HT-29 (cell line): ENCODE measurements around the gene ASB6. TPM values are rescaled to one million over a fixed set of nuclear protein-coding genes. Genes with fewer than 3 reads are reported as not detected.

ENCODE experiments used
- DNase-seq: peaks from one replicate; pipeline ENCODE4 v3.0.0-alpha.2; 2015; ENCODE audit warnings: low spot score
- total RNA-seq: library from RNA; depleted of rRNA; stranded (reverse); fragments of >200 nt; shearing (Covaris generic); gene quantifications from 2 replicates; pipeline ENCODE4 v1.2.3, GENCODE V29; 2014; rRNA removed

ASB6 gene
- 25.5 and 25.9 TPM in 2 replicates for total RNA-seq

DNA sequence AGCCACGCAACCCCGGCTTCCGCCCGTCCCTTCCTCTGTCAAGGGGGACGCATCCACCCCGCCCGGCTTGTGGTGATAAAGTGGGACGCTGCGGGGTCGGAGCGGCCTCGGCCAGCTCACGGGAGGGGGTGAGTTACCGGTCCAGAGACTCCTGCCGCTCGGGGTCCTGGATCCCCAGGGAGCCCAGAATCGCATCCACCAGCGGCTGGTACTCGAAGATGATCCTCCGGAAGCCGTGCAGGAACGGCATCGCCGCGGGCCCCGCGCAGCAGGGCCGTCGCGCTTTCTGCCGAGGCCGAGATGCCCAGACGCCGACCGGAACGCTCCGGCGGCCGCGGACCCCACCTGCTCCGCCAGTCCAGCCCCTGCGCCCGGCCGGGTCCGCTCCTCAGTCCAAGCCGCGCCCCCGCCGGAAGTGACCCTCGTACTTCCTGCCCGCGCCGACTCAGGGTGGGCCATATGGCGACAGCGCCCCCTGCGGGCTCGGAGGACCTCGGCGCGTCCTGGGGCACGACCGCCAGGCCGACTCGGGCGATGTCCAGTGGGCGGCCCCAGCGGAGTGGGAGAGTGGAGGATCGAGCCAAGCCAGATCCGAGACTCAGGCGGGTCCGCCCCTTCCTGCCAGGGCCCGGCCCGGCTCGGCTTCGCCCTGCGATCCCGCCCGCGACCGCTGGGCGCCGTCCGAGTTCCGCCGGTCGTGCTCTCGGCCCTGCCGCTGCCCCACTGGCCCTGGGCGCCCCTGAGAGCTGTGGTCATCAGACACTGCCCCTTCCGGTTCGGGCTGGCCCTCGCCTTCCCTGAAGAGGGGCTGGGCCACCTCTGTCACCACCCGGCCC lies at the start of gene ASB6:
Gene ASB6, minus strand, starts transcription at position 402 of the 836 bp plus-strand sequence. Its CDS starts 152 bp downstream, at position 250.
- DNase-seq, result peak; percentile 98

DNA sequence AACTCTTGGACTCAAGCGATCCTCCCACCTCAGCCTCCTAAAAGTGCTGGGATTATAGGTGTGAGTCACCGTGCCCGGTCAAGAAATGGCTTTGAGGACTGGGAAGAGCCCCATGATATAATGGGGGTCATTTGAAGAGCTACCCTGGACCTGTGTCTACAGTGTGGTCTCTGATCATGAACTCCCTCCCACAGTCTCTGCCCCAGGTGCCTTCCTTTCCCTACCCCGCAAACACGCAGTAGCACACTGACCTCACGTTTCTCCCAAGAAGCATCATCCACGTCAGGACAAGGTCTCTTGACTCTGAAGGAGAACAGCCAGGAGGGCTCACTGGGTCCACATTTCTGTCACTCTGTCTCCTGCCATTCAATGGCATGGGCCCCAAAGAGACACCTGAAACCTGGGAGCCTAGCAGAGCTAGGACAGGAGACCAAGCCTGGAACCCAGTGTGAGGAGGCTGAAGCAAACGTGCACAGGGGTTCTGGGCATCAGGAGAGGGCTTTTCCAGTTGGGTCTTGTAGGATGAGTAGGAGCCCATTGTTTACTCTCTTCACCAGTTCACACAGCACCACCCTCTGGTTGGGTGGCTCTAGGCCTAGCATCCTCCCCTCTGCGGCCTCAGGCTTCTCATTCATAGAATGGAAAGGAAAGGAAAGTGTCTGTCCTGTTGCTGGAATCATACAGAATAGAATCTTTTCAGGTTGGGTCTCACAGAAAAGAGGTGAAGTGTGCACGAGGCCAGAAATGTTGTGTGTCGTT lies 46.5 kb upstream of the ASB6 start:
- DNase-seq, result peak; percentile 49

- peak; percentile 55 for DNase-seq
These were observed 45.4 kb upstream of the ASB6 start for GRCh38 chr9:129687391-129687790.

DNA sequence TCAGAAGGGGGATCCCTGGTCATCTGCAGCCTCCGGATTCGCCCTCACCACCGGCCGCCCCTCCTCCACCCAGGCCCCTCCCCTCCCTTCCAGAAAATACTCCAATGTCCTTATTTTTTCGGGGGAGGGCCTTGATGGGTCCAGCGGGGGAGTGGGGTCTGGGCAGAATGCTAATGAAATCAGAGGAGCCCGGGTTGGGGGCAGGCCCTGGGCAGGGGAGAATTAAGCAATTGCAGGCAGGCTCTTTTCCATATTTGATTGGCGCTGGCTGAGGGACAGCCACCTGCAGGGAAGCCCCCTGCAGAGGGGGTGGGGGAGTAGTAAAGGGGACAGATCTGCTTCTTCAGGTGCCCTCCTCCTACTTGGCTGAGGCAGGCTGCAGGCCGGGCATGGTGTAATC lies 44.8 kb upstream of the ASB6 start:
- DNase-seq, result no peak

DNA sequence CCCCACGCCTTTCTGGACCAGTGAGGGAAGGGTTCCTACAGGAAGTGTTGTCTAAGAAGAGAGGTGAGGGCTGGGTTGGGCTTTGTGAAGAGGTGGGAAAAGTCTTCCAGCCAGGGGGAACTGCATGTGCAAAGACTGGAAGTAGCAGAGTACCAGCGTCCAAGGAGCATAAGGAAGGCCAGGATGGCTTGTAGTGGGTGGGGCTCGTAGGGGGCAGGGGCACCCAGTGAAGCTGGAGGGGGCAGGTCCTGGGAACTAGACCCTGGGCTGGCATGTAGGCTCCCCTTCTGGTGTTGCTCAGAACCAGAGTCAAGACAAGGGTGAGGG lies 43.9 kb upstream of the ASB6 start:
- DNase-seq, result no peak

GRCh38 chr9:129685220-129685932 lies 43.4 kb upstream of the ASB6 start:
- DNase-seq, result peak; percentile 12

- DNase-seq, result peak; percentile 78
These were observed 40.4 kb upstream of the ASB6 start for GRCh38 chr9:129682381-129682780.

GRCh38 chr9:129681924-129682323 lies 40.0 kb upstream of the ASB6 start:
- no peak for DNase-seq

- DNase-seq, result no peak
These were observed 37.6 kb upstream of the ASB6 start for GRCh38 chr9:129679537-129679936.

GRCh38 chr9:129678844-129679243 lies 36.9 kb upstream of the ASB6 start:
- DNase-seq, result no peak

GRCh38 chr9:129677456-129677855 lies 35.5 kb upstream of the ASB6 start:
- DNase-seq, result no peak

- DNase-seq, result peak; percentile 46
These were observed 35.0 kb upstream of the ASB6 start for GRCh38 chr9:129676975-129677374.

- no peak for DNase-seq
These were observed 34.3 kb upstream of the ASB6 start for GRCh38 chr9:129676287-129676686.

GRCh38 chr9:129675620-129676019 lies 33.7 kb upstream of the ASB6 start:
- no peak for DNase-seq

GRCh38 chr9:129674229-129674628 lies 32.3 kb upstream of the ASB6 start:
- DNase-seq, result no peak

DNA sequence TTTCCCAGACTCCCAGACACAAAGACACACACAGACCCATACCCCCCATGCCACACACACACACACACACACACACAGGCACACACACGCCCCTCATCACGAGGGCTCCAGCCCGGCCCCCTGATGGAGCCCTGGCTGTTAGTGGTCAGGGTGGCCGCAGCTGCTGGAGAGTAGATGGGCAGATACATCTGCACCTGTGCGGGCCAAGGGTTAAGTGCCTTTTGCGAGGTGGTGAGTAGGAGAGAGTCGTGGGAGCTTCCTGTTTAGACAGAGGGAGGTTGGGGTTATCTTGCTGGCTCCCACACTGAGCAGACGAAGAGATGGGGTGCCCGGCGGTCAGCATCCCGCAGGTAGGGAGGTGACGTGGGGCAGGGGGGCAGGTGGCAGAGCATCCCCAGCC lies 31.7 kb upstream of the ASB6 start:
- DNase-seq, result no peak

- no peak for DNase-seq
These were observed 30.8 kb upstream of the ASB6 start for GRCh38 chr9:129672702-129673101.

DNA sequence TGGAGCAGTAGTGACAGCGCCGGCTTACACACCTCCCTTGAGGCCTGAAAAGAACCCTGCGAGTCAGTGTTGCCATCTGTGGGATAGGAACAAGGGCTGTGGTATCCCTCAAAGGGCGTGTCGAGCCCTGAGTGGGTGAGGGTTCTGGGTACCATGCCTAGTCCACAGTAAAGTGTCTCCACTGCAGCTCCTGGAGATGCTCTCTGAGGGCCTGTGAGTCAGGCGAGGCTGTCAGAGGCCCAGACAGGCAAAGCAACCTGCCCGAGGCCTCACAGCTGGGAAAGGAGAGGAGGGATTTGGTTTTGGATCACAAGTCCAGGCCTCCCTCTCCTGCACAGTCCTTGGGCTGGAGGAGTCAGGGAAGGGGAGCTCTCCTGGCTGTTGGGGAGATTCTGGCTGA lies 29.6 kb upstream of the ASB6 start:
- no peak for DNase-seq

DNA sequence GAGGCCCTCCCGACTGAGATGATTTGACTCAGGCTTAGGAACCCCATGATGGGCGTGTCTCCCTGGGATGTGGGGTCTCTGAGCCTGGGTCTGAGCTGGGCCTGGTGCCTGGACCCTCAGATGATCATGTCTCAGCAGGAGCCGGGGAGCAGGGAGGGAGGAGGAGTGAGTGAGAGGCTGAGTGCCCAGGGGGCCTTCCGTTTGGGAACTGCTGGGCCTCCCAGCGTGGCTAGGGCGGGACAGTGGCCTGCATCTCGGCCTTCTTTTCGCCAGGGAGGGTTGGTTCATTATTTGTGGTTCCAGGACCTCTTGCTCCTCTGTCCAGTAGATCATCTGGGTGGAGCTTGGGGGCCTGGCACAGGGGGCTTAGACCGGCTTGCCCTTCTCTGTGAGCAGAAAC lies 29.1 kb upstream of the ASB6 start:
- DNase-seq, result no peak

GRCh38 chr9:129669946-129670345 lies 28.0 kb upstream of the ASB6 start:
- DNase-seq, result no peak

- DNase-seq, result no peak
These were observed 27.3 kb upstream of the ASB6 start for GRCh38 chr9:129669141-129669718.

GRCh38 chr9:129667850-129668249 lies 25.9 kb upstream of the ASB6 start:
- DNase-seq, result no peak
